DOHH2 (cell line): ENCODE data around the gene LCE2B.
"Not testable (repeated sequence)": the region's sequence is repeated elsewhere in the genome, so short reads cannot be mapped to it uniquely, and the experiment has no call there.

Experiments
- H3F3A ChIP-seq: fragments of 200-600 bp; sonication (generic), shearing (Covaris generic); 2 replicates; pipeline ENCODE4 v1.6.0; 2016; ENCODE audit warnings: antibody characterized with exemption, mild to moderate bottlenecking; ENCODE audit not compliant: control insufficient read depth, insufficient read depth
- H3K27ac ChIP-seq: fragments of 200-600 bp; sonication (generic); 2 replicates; pipeline ENCODE4 v1.5.1; 2014; ENCODE audit warnings: low read depth, mild to moderate bottlenecking, low read length, moderate library complexity
- H3K27me3 ChIP-seq: fragments of 200-600 bp; sonication (generic); 2 replicates; pipeline ENCODE4 v1.6.1; 2014; ENCODE audit warnings: mild to moderate bottlenecking, low read length, mixed read lengths; ENCODE audit not compliant: control insufficient read depth
- H3K36me3 ChIP-seq: fragments of 200-600 bp; sonication (generic); 2 replicates; pipeline ENCODE4 v1.6.1; 2014; ENCODE audit warnings: mild to moderate bottlenecking, low read length, moderate library complexity, mixed read lengths; ENCODE audit not compliant: control insufficient read depth
- H3K4me1 ChIP-seq: fragments of 200-600 bp; sonication (generic); 2 replicates; pipeline ENCODE4 v1.6.1; 2014; ENCODE audit warnings: mild to moderate bottlenecking, low read length, mixed read lengths; ENCODE audit not compliant: control insufficient read depth
- H3K4me2 ChIP-seq: fragments of 200-600 bp; sonication (generic); 2 replicates; pipeline ENCODE4 v1.6.0; 2014; ENCODE audit warnings: mild to moderate bottlenecking, low read length, moderate library complexity
- H3K4me3 ChIP-seq: fragments of 200-600 bp; sonication (generic); 2 replicates; pipeline ENCODE4 v1.5.1; 2014; ENCODE audit warnings: mild to moderate bottlenecking, low read length, mixed read lengths
- H3K79me2 ChIP-seq: fragments of 200-600 bp; sonication (generic); 2 replicates; pipeline ENCODE4 v1.6.1; 2014; ENCODE audit warnings: mild to moderate bottlenecking, low read length, mixed read lengths; ENCODE audit not compliant: control insufficient read depth
- H3K9me2 ChIP-seq: fragments of 200-600 bp; sonication (generic); replicated peaks from 2 replicates; pipeline ENCODE4 v1.6.1; 2014; ENCODE audit warnings: mild to moderate bottlenecking, low read length, mixed read lengths; ENCODE audit not compliant: control insufficient read depth
- H3K9me3 ChIP-seq: fragments of 200-600 bp; sonication (generic); 2 replicates; pipeline ENCODE4 v1.6.1; 2014; ENCODE audit warnings: antibody characterized with exemption, low read length, mixed read lengths; ENCODE audit not compliant: control insufficient read depth, insufficient read depth
- H4K20me1 ChIP-seq: fragments of 200-600 bp; sonication (generic); 2 replicates; pipeline ENCODE4 v1.6.0; 2014; ENCODE audit warnings: low read depth, mild to moderate bottlenecking, antibody characterized with exemption, low read length, moderate library complexity; ENCODE audit not compliant: control insufficient read depth, insufficient read depth
- EZH2phosphoT487 ChIP-seq: fragments of 200-600 bp; sonication (generic); IDR thresholded peaks from 2 replicates; pipeline ENCODE4 v1.6.1; 2017; ENCODE audit warnings: borderline replicate concordance, mild to moderate bottlenecking, antibody characterized with exemption, low read length, moderate library complexity, mixed read lengths
- TF ChIP-seq, protein P1 (sequence below): fragments of 200-600 bp; sonication (generic); IDR thresholded peaks from one replicate; pipeline ENCODE4 v1.5.1; 2014; ENCODE audit warnings: antibody characterized with exemption, mild to moderate bottlenecking, low read depth, low read length; ENCODE audit not compliant: poor library complexity, severe bottlenecking

The LCE2B gene

GRCh38 chr1:152657677-152658076 is 28.2 kb upstream of the LCE2B start:
- Histone ChIP-seq H3K36me3 (no peaks in the 10 kb centered on the region), H3K79me2 (no peaks in the 10 kb centered on the region), H3K4me3 (no peak overlapping the region), H3K4me2 (no peak overlapping the region), H3K27ac (no peak overlapping the region), H3K27me3 (peaks cover 9% of the 10 kb centered on the region), H4K20me1 (no peaks in the 10 kb centered on the region), H3K4me1 (no peaks in the 10 kb centered on the region), H3K9me2 (no peaks in the 10 kb centered on the region), H3K9me3 (no peaks in the 10 kb centered on the region), H3F3A (no peaks in the 10 kb centered on the region)
- TF ChIP-seq, protein P1, sequence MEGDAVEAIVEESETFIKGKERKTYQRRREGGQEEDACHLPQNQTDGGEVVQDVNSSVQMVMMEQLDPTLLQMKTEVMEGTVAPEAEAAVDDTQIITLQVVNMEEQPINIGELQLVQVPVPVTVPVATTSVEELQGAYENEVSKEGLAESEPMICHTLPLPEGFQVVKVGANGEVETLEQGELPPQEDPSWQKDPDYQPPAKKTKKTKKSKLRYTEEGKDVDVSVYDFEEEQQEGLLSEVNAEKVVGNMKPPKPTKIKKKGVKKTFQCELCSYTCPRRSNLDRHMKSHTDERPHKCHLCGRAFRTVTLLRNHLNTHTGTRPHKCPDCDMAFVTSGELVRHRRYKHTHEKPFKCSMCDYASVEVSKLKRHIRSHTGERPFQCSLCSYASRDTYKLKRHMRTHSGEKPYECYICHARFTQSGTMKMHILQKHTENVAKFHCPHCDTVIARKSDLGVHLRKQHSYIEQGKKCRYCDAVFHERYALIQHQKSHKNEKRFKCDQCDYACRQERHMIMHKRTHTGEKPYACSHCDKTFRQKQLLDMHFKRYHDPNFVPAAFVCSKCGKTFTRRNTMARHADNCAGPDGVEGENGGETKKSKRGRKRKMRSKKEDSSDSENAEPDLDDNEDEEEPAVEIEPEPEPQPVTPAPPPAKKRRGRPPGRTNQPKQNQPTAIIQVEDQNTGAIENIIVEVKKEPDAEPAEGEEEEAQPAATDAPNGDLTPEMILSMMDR: no peak
- no peak for TF ChIP-seq EZH2phosphoT487

- H3K4me1 ChIP-seq: no peaks in the 10 kb centered on the region
- peaks cover 6% of the 10 kb centered on the region for H3K27me3 ChIP-seq
- H3K9me3 ChIP-seq: no peaks in the 10 kb centered on the region
- no peaks in the 10 kb centered on the region for H3K9me2 ChIP-seq
- H3K4me3 ChIP-seq: no peak overlapping the region
- TF ChIP-seq, protein P1: no peak
- TF ChIP-seq EZH2phosphoT487: no peak
- H3K27ac ChIP-seq: no peak overlapping the region
- no peaks in the 10 kb centered on the region for H4K20me1 ChIP-seq
- H3K79me2 ChIP-seq: no peaks in the 10 kb centered on the region
- H3K36me3 ChIP-seq: no peaks in the 10 kb centered on the region
- H3K4me2 ChIP-seq: no peak overlapping the region
- no peaks in the 10 kb centered on the region for H3F3A ChIP-seq
Measured at GRCh38 chr1:152658649-152659048, 27.3 kb upstream of the LCE2B start.

- H3K27ac ChIP-seq: no peak within 1 kb of the TSS
- H3K79me2 ChIP-seq: no peaks in the 10 kb centered on the region
- H3K4me2 ChIP-seq: no peak within 1 kb of the TSS
- no peaks in the 10 kb centered on the region for H3K36me3 ChIP-seq
- H4K20me1 ChIP-seq: no peaks in the 10 kb centered on the region
- TF ChIP-seq, protein P1: no peak
- no peak for TF ChIP-seq EZH2phosphoT487
- H3K9me2 ChIP-seq: no peaks in the 10 kb centered on the region
- no peaks in the 10 kb centered on the region for H3F3A ChIP-seq
- no peak within 1 kb of the TSS for H3K4me3 ChIP-seq
- peaks cover 6% of the 10 kb centered on the region for H3K27me3 ChIP-seq
- no peaks in the 10 kb centered on the region for H3K9me3 ChIP-seq
- H3K4me1 ChIP-seq: no peaks in the 10 kb centered on the region
Measured at GRCh38 chr1:152663098-152663497, 22.8 kb upstream of the LCE2B start, which contains the start of gene LCE2D. Gene LCE2D (plus strand): TSS chr1:152663380. CDS start chr1:152664106, 726 bp downstream.

DNA sequence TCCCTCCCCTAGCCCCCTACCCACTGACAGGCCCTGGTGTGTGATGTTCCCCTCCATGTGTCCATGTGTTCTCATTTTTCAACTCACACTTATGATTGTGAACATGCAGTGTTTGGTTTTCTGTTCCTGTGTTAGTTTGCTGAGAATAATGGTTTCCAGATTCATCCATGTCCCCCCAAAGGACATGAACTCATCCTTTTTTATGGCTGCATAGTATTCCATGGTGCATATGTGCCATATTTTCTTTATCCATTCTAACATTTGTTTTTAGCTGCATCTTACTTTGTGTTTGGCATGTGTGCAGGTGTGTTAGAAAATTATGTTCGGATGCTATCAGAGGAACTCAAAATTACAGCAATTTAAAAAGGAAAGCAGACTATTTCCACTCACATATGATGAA is 19.8 kb upstream of the LCE2B start:
- not testable (repeated sequence) for H3K4me1 ChIP-seq, H3K9me3 ChIP-seq, H3K27ac ChIP-seq, H3K4me3 ChIP-seq, H3K4me2 ChIP-seq, H3F3A ChIP-seq, H3K36me3 ChIP-seq, H3K27me3 ChIP-seq, H3K9me2 ChIP-seq, H3K79me2 ChIP-seq, H4K20me1 ChIP-seq
